GM21515 (cell line): ENCODE results near the gene AMIGO1.
A peak's percentile ranks its signal among the peaks of the same experiment; 100 is the strongest.
"Not testable (repeated sequence)": the region's sequence is repeated elsewhere in the genome, so short reads cannot be mapped to it uniquely, and the experiment has no call there.

ENCODE experiments used
- ATAC-seq: cut with Tn5 transposase; IDR thresholded peaks from one replicate; pipeline ENCODE4 v1.9.1; 2021; ENCODE audit not compliant: unreplicated experiment

AMIGO1 gene

GRCh38 chr1:109485001-109485400, 24.5 kb downstream of the AMIGO1 start:
- no peak for ATAC-seq

GRCh38 chr1:109484519-109484975, 25.0 kb downstream of the AMIGO1 start:
- no peak for ATAC-seq

- peak; percentile 75 for ATAC-seq
These were observed 25.6 kb downstream of the AMIGO1 start, which contains the start of gene ATXN7L2 for GRCh38 chr1:109483672-109484518. TSS of gene ATXN7L2 (plus strand) at chr1:109483905. CDS start at chr1:109483954, 49 bp downstream.

- peak; percentile 16 for ATAC-seq
These were observed 26.5 kb downstream of the AMIGO1 start for GRCh38 chr1:109482791-109483671.

GRCh38 chr1:109482242-109482641, 27.3 kb downstream of the AMIGO1 start:
- ATAC-seq = no peak

- no peak for ATAC-seq
These were observed 27.9 kb downstream of the AMIGO1 start for GRCh38 chr1:109481646-109482045.

- no peak for ATAC-seq
These were observed 29.6 kb downstream of the AMIGO1 start for GRCh38 chr1:109479901-109480300.

GRCh38 chr1:109479311-109479710, 30.2 kb downstream of the AMIGO1 start:
- ATAC-seq = no peak

GRCh38 chr1:109478806-109479205, 30.7 kb downstream of the AMIGO1 start:
- no peak for ATAC-seq

GRCh38 chr1:109477821-109478220, 31.7 kb downstream of the AMIGO1 start:
- no peak for ATAC-seq

- no peak for ATAC-seq
These were observed 32.7 kb downstream of the AMIGO1 start for GRCh38 chr1:109476825-109477224.

- ATAC-seq = no peak
These were observed 34.3 kb downstream of the AMIGO1 start for GRCh38 chr1:109475261-109475660.

- no peak for ATAC-seq
These were observed 34.8 kb downstream of the AMIGO1 start for GRCh38 chr1:109474697-109475096.

GRCh38 chr1:109473284-109474057, 36.1 kb downstream of the AMIGO1 start:
- ATAC-seq = not testable (repeated sequence)

- no peak for ATAC-seq
These were observed 36.7 kb downstream of the AMIGO1 start for GRCh38 chr1:109472779-109473178.

GRCh38 chr1:109470245-109470644, 39.3 kb downstream of the AMIGO1 start:
- no peak for ATAC-seq

- no peak for ATAC-seq
These were observed 40.6 kb downstream of the AMIGO1 start for GRCh38 chr1:109468903-109469302.

GRCh38 chr1:109468061-109468460, 41.5 kb downstream of the AMIGO1 start:
- ATAC-seq = no peak

GRCh38 chr1:109467301-109467777, 42.2 kb downstream of the AMIGO1 start:
- no peak for ATAC-seq

GRCh38 chr1:109466452-109467300, 42.9 kb downstream of the AMIGO1 start, which contains the start of gene SYPL2:
TSS of gene SYPL2 (plus strand) at chr1:109466546. CDS start at chr1:109466844, 298 bp downstream.
- ATAC-seq = no peak
